Measurements from ENCODE around the gene SYT1. TPM values are rescaled to one million over a fixed set of nuclear protein-coding genes. Genes with fewer than 3 reads are reported as not detected.

The SYT1 gene
- total RNA-seq, 1 donor from 2014 or later, result 35.5 TPM

DNA sequence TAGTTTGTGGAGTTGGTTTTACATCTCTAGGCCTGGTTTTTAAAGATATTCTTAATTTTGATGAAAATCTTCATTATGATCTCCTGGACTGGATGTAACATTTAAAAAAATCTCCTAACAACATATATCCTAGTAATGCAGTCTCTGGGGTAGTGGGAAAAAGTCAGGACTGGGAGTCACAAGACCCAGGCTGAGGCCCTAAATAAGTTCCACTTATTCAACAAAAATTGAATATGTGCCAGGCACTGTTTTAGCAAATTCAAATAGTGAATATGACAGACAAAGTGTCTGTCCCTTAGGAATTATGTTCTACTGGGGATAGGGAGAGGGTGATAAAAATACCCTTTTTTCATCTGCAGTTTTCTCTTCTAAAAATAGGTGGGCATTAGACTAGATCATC is 577.8 kb downstream of the SYT1 start:
- no peak for DNase-seq (ENCODE audit: extremely low spot score, unreplicated experiment)
- TF ChIP-seq, protein P1, sequence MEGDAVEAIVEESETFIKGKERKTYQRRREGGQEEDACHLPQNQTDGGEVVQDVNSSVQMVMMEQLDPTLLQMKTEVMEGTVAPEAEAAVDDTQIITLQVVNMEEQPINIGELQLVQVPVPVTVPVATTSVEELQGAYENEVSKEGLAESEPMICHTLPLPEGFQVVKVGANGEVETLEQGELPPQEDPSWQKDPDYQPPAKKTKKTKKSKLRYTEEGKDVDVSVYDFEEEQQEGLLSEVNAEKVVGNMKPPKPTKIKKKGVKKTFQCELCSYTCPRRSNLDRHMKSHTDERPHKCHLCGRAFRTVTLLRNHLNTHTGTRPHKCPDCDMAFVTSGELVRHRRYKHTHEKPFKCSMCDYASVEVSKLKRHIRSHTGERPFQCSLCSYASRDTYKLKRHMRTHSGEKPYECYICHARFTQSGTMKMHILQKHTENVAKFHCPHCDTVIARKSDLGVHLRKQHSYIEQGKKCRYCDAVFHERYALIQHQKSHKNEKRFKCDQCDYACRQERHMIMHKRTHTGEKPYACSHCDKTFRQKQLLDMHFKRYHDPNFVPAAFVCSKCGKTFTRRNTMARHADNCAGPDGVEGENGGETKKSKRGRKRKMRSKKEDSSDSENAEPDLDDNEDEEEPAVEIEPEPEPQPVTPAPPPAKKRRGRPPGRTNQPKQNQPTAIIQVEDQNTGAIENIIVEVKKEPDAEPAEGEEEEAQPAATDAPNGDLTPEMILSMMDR (conservative IDR thresholded peaks at IDR 0.05), result no peak
- Mint-ChIP-seq H3K27me3 (no peaks in the 10 kb centered on the region), H3K4me1 (ENCODE audit: unreplicated experiment) (peaks cover 17% of the 10 kb centered on the region), H3K27ac (no peak overlapping the region), H3K36me3 (peaks cover 7% of the 10 kb centered on the region), H3K4me3 (no peak overlapping the region), H3K9me3 (no peaks in the 10 kb centered on the region)

DNA sequence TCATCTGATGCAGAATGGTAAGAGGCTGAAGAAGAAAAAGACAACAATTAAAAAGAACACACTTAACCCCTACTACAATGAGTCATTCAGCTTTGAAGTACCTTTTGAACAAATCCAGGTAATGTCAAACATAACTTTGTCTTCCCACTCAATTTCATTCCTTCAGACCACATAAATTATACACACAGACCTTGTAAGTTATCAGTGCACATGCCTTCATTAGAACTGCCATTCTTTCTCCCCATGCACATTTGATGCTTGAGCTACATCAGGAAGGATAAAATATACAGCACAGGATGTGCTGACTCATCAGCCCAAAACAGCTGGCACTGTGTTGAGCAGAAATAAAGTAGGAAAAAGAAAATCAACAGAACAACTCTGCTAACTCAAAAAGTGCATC is 579.5 kb downstream of the SYT1 start:
- H3K9me3 Mint-ChIP-seq, result no peaks in the 10 kb centered on the region
- no peak overlapping the region for H3K27ac Mint-ChIP-seq
- H3K36me3 Mint-ChIP-seq, result peaks cover 7% of the 10 kb centered on the region
- no peak overlapping the region for H3K4me3 Mint-ChIP-seq
- peaks cover 8% of the 10 kb centered on the region for H3K4me1 Mint-ChIP-seq (ENCODE audit: unreplicated experiment)
- TF ChIP-seq, protein P1 (conservative IDR thresholded peaks at IDR 0.05), result no peak
- no peaks in the 10 kb centered on the region for H3K27me3 Mint-ChIP-seq
- DNase-seq (ENCODE audit: extremely low spot score, unreplicated experiment), result no peak

DNA sequence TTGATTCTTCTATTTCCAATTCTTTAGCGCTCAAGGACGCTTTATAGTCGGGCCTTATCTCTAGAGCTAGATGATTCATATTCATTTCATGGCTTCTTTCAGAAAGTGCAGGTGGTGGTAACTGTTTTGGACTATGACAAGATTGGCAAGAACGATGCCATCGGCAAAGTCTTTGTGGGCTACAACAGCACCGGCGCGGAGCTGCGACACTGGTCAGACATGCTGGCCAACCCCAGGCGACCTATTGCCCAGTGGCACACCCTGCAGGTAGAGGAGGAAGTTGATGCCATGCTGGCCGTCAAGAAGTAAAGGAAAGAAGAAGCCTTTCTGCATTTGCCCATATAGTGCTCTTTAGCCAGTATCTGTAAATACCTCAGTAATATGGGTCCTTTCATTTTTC is 584.2 kb downstream of the SYT1 start:
- Mint-ChIP-seq H3K27me3 (no peaks in the 10 kb centered on the region), H3K36me3 (peaks cover 7% of the 10 kb centered on the region), H3K27ac (no peak overlapping the region), H3K4me3 (no peak overlapping the region), H3K4me1 (ENCODE audit: unreplicated experiment) (peaks cover 4% of the 10 kb centered on the region), H3K9me3 (no peaks in the 10 kb centered on the region)
- TF ChIP-seq, protein P1 (conservative IDR thresholded peaks at IDR 0.05), result no peak
- DNase-seq (ENCODE audit: extremely low spot score, unreplicated experiment), result no peak

DNA sequence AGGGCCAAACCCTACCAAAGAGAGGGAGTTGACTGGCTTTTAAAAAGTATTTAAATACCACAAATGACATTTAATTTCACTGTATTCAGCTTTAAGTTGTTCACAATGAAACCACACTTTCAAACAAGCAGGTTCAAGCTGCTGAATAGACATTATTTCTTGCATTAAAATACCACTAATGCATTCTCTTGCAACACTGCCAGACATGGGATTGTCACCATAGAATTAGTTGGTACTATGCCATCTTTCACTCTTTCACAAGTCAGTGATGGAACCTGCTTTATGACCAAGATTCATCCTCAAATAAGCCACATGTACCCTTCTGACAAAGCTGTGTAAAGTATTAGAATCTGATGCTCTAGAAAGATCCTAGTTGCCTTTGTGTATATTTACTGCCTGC is 586.8 kb downstream of the SYT1 start:
- Mint-ChIP-seq H3K27ac (no peak overlapping the region), H3K36me3 (no peaks in the 10 kb centered on the region), H3K27me3 (no peaks in the 10 kb centered on the region), H3K4me3 (no peak overlapping the region), H3K9me3 (no peaks in the 10 kb centered on the region), H3K4me1 (ENCODE audit: unreplicated experiment) (peaks cover 9% of the 10 kb centered on the region)
- no peak for DNase-seq (ENCODE audit: extremely low spot score, unreplicated experiment)
- TF ChIP-seq, protein P1 (conservative IDR thresholded peaks at IDR 0.05), result no peak

DNA sequence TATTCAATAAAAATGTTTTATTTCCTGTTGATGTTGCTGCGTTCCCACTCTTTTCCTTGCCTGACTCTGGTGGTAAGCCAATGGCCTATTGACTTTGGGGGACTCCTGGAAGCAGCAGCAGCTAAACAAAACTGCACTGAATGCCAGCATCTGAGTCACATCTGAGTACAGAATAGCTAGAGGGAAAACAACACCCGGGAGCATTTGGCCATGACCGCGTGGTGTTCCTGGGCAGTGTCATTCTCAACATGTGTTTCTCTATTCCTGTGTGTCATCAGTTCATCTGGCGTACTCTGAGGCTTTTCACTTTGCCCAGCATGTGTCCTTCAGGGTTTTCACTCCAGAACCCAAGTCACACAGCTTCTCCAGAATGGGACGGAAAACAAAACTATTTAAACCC is 587.4 kb downstream of the SYT1 start:
- H3K36me3 Mint-ChIP-seq, result no peaks in the 10 kb centered on the region
- no peaks in the 10 kb centered on the region for H3K9me3 Mint-ChIP-seq
- TF ChIP-seq, protein P1 (conservative IDR thresholded peaks at IDR 0.05), result no peak
- peaks cover 9% of the 10 kb centered on the region for H3K4me1 Mint-ChIP-seq (ENCODE audit: unreplicated experiment)
- H3K27me3 Mint-ChIP-seq, result no peaks in the 10 kb centered on the region
- DNase-seq (ENCODE audit: extremely low spot score, unreplicated experiment), result no peak
- no peak overlapping the region for H3K27ac Mint-ChIP-seq
- no peak overlapping the region for H3K4me3 Mint-ChIP-seq

DNA sequence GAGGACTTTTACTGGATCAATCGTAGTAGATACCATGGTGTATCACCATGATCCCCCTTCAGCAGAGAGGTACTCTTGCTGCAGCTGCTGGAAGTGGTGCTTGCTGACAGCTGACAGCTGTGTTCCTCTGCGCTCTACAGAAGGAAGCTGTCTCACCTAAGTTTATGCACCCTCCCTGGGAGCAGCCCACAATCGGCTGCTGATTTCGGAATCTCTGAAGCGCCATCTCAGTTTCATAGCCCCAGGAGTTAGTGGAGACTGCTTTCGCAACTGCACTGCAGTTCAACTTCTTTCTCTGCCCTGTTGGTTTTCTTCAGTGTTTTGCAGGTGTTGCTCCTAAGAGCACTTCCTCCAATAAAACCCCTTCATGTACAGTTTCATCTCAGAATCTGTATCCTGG is 588.3 kb downstream of the SYT1 start:
- H3K4me3 Mint-ChIP-seq, result peak overlapping the region; percentile 27
- H3K36me3 Mint-ChIP-seq, result no peaks in the 10 kb centered on the region
- peak overlapping the region; percentile 51 for H3K27ac Mint-ChIP-seq
- no peaks in the 10 kb centered on the region for H3K9me3 Mint-ChIP-seq
- TF ChIP-seq, protein P1 (conservative IDR thresholded peaks at IDR 0.05), result no peak
- H3K4me1 Mint-ChIP-seq (ENCODE audit: unreplicated experiment), result peaks cover 9% of the 10 kb centered on the region
- no peak for DNase-seq (ENCODE audit: extremely low spot score, unreplicated experiment)
- H3K27me3 Mint-ChIP-seq, result no peaks in the 10 kb centered on the region

All from type B pancreatic cell (in vitro differentiated cells).